HEK293T (cell line): ENCODE measurements around the gene CCDC138.

Experiments used
- CTCF ChIA-PET: fragments of 350-600 bp; formaldehyde crosslinking; extraction: SDS; loops from one replicate; lab custom pipeline; 2021; ENCODE audit warnings: antibody characterized with exemption, inconsistent platforms; lab: Yijun Ruan, JAX
- POLR2A ChIA-PET: fragments of 350-600 bp; formaldehyde crosslinking; extraction: SDS; loops from one replicate; lab custom pipeline; 2020; ENCODE audit warnings: antibody characterized with exemption, inconsistent platforms; lab: Yijun Ruan, JAX
- DNase-seq: peaks from one replicate; pipeline ENCODE4 v3.0.0; 2012; ENCODE audit warnings: mixed read lengths; ENCODE audit errors: extremely low spot score
- ARNT ChIP-seq: fragments of 450-650 bp; IDR thresholded peaks from 2 replicates; pipeline ENCODE4 v1.6.1; 2017; ENCODE audit warnings: mild to moderate bottlenecking
- BHLHE40 ChIP-seq: fragments of 450-650 bp; IDR thresholded peaks from 2 replicates; pipeline ENCODE4 v1.6.1; 2016; ENCODE audit warnings: mild to moderate bottlenecking, moderate library complexity, borderline replicate concordance
- CTBP1 ChIP-seq: fragments of 450-650 bp; IDR thresholded peaks from 2 replicates; pipeline ENCODE4 v1.6.1; 2016; ENCODE audit warnings: borderline replicate concordance
- ELF4 ChIP-seq: fragments of 450-650 bp; IDR thresholded peaks from 2 replicates; pipeline ENCODE4 v1.6.1; 2017; ENCODE audit warnings: antibody characterized with exemption
- FOXA1 ChIP-seq: fragments of 450-650 bp; IDR thresholded peaks from 2 replicates; pipeline ENCODE4 v1.6.1; 2016; ENCODE audit warnings: mild to moderate bottlenecking
- FOXK2 ChIP-seq: fragments of 450-650 bp; IDR thresholded peaks from 2 replicates; pipeline ENCODE4 v1.6.1; 2016; ENCODE audit warnings: mild to moderate bottlenecking
- FOXM1 ChIP-seq: fragments of 450-650 bp; IDR thresholded peaks from 2 replicates; pipeline ENCODE4 v1.6.1; 2017; ENCODE audit warnings: mild to moderate bottlenecking, borderline replicate concordance
- HDGF ChIP-seq: fragments of 450-650 bp; IDR thresholded peaks from 2 replicates; pipeline ENCODE4 v1.6.1; 2017; ENCODE audit warnings: antibody characterized with exemption, borderline replicate concordance
- L3MBTL2 ChIP-seq: fragments of 450-650 bp; conservative IDR thresholded peaks from 2 replicates; pipeline ENCODE4 v1.6.1; 2016; ENCODE audit warnings: mild to moderate bottlenecking
- LEF1 ChIP-seq: fragments of 450-650 bp; IDR thresholded peaks from 2 replicates; pipeline ENCODE4 v1.6.1; 2017; ENCODE audit warnings: mild to moderate bottlenecking, borderline replicate concordance
- NFRKB ChIP-seq: fragments of 450-650 bp; IDR thresholded peaks from 2 replicates; pipeline ENCODE4 v1.6.1; 2016; ENCODE audit warnings: mild to moderate bottlenecking, moderate library complexity
- SP1 ChIP-seq: fragments of 450-650 bp; IDR thresholded peaks from 2 replicates; pipeline ENCODE4 v1.6.1; 2017
- SUZ12 ChIP-seq: fragments of 450-650 bp; IDR thresholded peaks from 2 replicates; pipeline ENCODE4 v1.6.1; 2016; ENCODE audit warnings: mild to moderate bottlenecking
- TARDBP ChIP-seq: fragments of 450-650 bp; IDR thresholded peaks from 2 replicates; pipeline ENCODE4 v1.6.1; 2016
- ZNF384 ChIP-seq: fragments of 450-650 bp; IDR thresholded peaks from 2 replicates; pipeline ENCODE4 v1.6.1; 2016
- TF ChIP-seq, protein P1 (sequence below): fragments of 450-650 bp; IDR thresholded peaks from 2 replicates; pipeline ENCODE4 v1.6.1; 2016

CCDC138 gene

DNA sequence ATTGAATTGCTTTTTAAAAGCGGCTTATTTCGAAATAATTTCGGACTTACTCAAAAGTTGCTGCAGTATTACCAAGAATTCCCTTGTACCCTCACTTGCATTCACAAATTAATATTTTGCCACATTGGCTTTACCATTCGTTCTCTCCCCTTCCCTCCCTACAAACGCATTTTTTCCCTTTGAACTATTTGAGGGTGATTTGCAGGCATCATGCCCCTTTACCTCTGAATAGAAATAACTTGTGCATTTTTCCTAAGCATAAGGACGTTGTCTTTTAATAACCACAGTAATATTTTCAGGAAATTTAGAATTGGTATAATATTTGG is 608 bp downstream of the CCDC138 start:
- DNase-seq, result no peak
- POLR2A ChIA-PET, result no interaction called here
- TF ChIP-seq FOXK2 (no peak), BHLHE40 (no peak), TARDBP (no peak), HDGF (no peak), SUZ12 (no peak)
- CTCF ChIA-PET, result no interaction called here

DNA sequence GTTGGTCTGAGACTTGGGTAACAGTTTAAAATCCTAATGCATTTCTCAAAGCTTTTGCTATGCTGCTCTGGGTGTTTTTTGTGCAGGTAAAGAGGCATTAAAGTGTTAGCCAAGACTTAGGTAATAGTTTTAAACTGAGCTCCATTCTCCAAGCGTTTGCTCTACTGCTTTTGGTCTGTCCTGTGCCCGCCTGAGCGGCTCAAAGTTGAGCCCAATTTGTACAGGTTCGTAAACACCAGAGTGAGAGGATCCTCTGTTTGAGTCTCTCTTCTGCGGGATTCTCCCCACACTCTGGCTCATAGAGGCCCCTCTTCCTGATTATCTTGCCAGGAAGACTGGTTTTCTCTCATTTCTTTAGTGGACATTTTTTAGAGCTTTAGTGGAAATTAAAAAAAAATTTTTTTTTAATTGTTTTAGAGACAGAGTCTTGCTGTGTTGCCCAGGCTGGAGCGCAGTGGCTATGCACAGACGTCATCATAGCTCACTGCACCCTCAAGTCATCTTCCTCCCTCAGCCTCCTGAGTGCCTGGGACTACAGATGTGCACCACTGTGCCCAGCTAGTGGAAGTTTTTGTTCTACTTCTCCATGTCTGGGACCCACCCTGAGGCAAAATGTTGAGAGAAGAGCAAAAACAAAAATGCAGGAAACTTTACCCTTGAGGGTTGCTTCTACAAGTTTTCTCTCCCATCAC is 16.6 kb downstream of the CCDC138 start:
- DNase-seq, result no peak
- ChIA-PET POLR2A (interaction anchor here (1.0 kb wide), 1 partner anchor 84 kb away, joined by 3 read pairs; the partner anchor contains the start of gene RANBP2), CTCF (interaction anchor here (0.6 kb wide), 1 partner anchor 20 kb away, joined by 3 read pairs; no protein-coding TSS in a partner anchor)

DNA sequence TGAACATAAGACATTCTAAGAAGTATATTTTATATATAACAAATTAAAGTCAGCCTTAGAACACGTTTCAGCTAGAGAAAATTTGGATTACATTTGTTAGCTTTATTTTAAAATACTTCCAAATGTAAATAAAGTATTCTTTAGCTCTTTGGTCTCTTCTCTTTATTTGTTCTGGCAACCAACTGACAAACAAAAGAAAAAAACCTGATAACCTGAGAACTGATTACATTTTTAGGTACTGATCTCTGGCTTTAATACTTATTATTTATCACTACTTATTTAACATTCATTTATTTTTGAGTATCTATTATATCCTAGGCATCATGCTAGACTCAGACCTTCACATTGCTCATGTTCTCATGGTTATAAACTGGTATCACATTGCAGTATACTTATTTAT is 18.5 kb downstream of the CCDC138 start:
- TF ChIP-seq FOXK2, result no peak
- no peak for TF ChIP-seq L3MBTL2
- no peak for TF ChIP-seq ZNF384
- no peak for TF ChIP-seq NFRKB
- no peak for TF ChIP-seq HDGF
- no peak for TF ChIP-seq SUZ12
- TF ChIP-seq ELF4, result no peak
- no peak for TF ChIP-seq SP1
- TF ChIP-seq, protein P1, sequence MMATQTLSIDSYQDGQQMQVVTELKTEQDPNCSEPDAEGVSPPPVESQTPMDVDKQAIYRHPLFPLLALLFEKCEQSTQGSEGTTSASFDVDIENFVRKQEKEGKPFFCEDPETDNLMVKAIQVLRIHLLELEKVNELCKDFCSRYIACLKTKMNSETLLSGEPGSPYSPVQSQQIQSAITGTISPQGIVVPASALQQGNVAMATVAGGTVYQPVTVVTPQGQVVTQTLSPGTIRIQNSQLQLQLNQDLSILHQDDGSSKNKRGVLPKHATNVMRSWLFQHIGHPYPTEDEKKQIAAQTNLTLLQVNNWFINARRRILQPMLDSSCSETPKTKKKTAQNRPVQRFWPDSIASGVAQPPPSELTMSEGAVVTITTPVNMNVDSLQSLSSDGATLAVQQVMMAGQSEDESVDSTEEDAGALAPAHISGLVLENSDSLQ, result no peak
- no peak for TF ChIP-seq CTBP1
- TF ChIP-seq ARNT, result no peak
- no peak for TF ChIP-seq LEF1
- no peak for TF ChIP-seq TARDBP
- no peak for DNase-seq
- CTCF ChIA-PET, result interaction anchor here (0.6 kb wide), 1 partner anchor 48 kb away, joined by 3 read pairs; no protein-coding TSS in a partner anchor
- POLR2A ChIA-PET, result no interaction called here

More for the DNA sequence above, 16.6 kb downstream of the CCDC138 start:
- TF ChIP-seq L3MBTL2 (no peak), CTBP1 (no peak), HDGF (no peak), BHLHE40 (no peak), SUZ12 (no peak), ARNT (no peak), FOXM1 (no peak), TARDBP (no peak), LEF1 (no peak), NFRKB (no peak), FOXA1 (no peak), FOXK2 (no peak), SP1 (no peak), ZNF384 (no peak)
- TF ChIP-seq, protein P1, result no peak

DNA sequence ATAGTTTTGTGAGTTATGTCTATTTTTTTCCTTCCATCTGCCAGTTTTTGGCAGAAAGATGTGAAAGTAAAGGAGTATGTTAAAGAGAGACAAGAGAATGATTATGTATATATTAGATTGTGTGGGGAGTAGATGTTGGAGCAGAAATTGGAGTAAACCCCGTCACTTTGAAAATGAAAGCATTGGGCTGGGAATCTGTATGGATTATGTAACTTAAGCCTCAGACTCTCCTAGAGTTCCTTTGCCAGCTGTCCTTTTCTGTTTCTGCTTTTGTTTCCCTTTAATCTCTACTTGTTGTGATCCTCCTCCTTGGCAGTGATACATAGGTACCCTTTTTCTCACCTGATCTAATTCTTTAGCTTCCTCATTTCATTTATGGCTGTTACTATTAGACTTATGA is 19.2 kb downstream of the CCDC138 start:
- TF ChIP-seq SP1 (no peak), L3MBTL2 (no peak), ZNF384 (no peak), NFRKB (no peak), ELF4 (no peak), TARDBP (no peak), FOXK2 (no peak), FOXA1 (no peak), SUZ12 (no peak), LEF1 (no peak), BHLHE40 (no peak), HDGF (no peak), CTBP1 (no peak), ARNT (no peak), FOXM1 (no peak)
- TF ChIP-seq, protein P1, result no peak
- POLR2A ChIA-PET, result no interaction called here
- CTCF ChIA-PET, result no interaction called here
- no peak for DNase-seq

DNA sequence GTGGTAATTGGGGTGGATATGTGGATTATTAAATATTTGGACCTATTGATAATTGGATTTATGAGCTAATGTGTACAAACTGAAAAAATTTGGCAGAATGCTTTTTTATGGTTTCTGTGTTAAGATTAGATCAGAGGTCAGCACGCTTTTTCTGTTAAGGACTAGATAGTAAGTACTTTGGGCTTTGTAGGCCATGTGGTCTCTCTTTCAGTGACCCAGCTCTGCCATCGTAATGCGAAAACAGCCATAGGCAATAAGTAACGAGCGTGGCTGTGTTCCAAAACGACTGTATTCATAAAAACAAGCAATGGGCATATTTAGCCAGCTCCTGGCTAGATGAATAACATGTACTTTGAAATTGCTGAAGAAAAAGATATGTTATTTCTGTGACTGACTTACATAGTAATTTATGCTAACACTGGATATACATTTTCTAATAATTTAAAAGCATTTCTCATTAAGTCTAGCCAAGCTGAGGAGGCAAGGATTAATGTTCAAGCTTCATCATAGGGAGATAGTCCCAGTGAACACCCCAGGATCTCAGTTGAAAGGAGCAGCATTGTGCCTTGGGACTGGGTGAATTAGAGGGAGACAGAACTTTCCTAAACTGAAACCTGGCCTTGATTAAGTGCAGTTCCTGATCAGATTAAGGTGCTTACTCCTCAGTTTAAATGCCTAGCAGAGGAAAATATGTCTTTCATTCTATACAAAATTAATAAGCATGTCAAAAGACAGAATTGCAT is 20.0 kb downstream of the CCDC138 start:
- no peak for DNase-seq
- ChIA-PET CTCF (no interaction called here), POLR2A (no interaction called here)
- TF ChIP-seq LEF1 (no peak), SUZ12 (no peak), BHLHE40 (no peak), FOXA1 (no peak)
- TF ChIP-seq, protein P1, result no peak
